GM12878 (cell line): ENCODE measurements around the gene CSMD2. TPM values are rescaled to one million over a fixed set of nuclear protein-coding genes. Genes with fewer than 3 reads are reported as not detected.

Source experiments
- ASH2L ChIP-seq: fragments of 300-600, 200-600 bp; sonication (generic); IDR thresholded peaks from 2 replicates; pipeline ENCODE4 v1.6.1; 2017; ENCODE audit warnings: low read depth, mild to moderate bottlenecking, borderline replicate concordance
- EP300 ChIP-seq, 2 experiments: fragments of 150-350 bp in 1 of 2; IDR thresholded peaks; 2 replicates each; pipeline ENCODE4 v1.6.1; 2011 to 2012; ENCODE audit warnings: low read depth in 2 of 2, low read length in 2 of 2, borderline replicate concordance in 1 of 2, improper control_type of control experiment in 1 of 2, inconsistent platforms in 1 of 2; ENCODE audit not compliant: control insufficient read depth in 1 of 2
- GABPA ChIP-seq: IDR thresholded peaks from 2 replicates; pipeline ENCODE4 v1.6.1; 2014; ENCODE audit warnings: antibody characterized with exemption, low read depth, mild to moderate bottlenecking, inconsistent platforms
- HDGF ChIP-seq: fragments of 450-650 bp; IDR thresholded peaks from 2 replicates; pipeline ENCODE4 v1.6.1; 2016; ENCODE audit warnings: antibody characterized with exemption
- IRF4 ChIP-seq: IDR thresholded peaks from 2 replicates; pipeline ENCODE4 v1.6.1; 2011; ENCODE audit warnings: low read depth, low read length
- MYC ChIP-seq: IDR thresholded peaks from 2 replicates; pipeline ENCODE4 v1.6.1; 2011; ENCODE audit warnings: mild to moderate bottlenecking, low read length, moderate library complexity, inconsistent platforms; ENCODE audit not compliant: insufficient read depth, insufficient replicate concordance, insufficient read length, severe bottlenecking
- NR2C1 ChIP-seq: fragments of 450-650 bp; IDR thresholded peaks from 2 replicates; pipeline ENCODE4 v1.6.1; 2017; ENCODE audit warnings: antibody characterized with exemption, mild to moderate bottlenecking, moderate library complexity
- RAD51 ChIP-seq: fragments of 450-650 bp; IDR thresholded peaks from 2 replicates; pipeline ENCODE4 v1.6.1; 2016; ENCODE audit warnings: moderate library complexity, mild to moderate bottlenecking, inconsistent platforms
- SPI1 ChIP-seq: IDR thresholded peaks from 2 replicates; pipeline ENCODE4 v1.6.1; 2011; ENCODE audit warnings: low read depth, mild to moderate bottlenecking, low read length, moderate library complexity, borderline replicate concordance; ENCODE audit not compliant: insufficient read depth
- ZNF622 ChIP-seq: fragments of 450-650 bp; IDR thresholded peaks from 2 replicates; pipeline ENCODE4 v1.6.1; 2017; ENCODE audit warnings: mild to moderate bottlenecking, inconsistent platforms
- ZNF687 ChIP-seq: fragments of 450-650 bp; IDR thresholded peaks from 2 replicates; pipeline ENCODE4 v1.6.1; 2017; ENCODE audit warnings: mild to moderate bottlenecking, moderate library complexity
- polyA plus RNA-seq, 11 experiments: library from polyadenylated mRNA; depleted of rRNA in 4 of 11; unstranded in 6 of 11; stranded (reverse) in 5 of 11; fragments of >200 nt; fragmentation: Nextera tagmentation in 4 of 11; fragmentation: Illumina TruSeq in 1 of 11; extraction: Ambion mirVana in 4 of 11; extraction: Trizol in 1 of 11; gene quantifications; 1 replicate in 1 of 11; 2 replicates in 10 of 11; pipeline versions ENCODE4 v1.2.1 to v1.2.3, GENCODE V29; 2011 to 2016; ENCODE audit warnings: inconsistent platforms in 2 of 11, missing spikeins in 2 of 11, low read depth in 1 of 11
- total RNA-seq, 4 experiments: library from RNA; depleted of rRNA in 3 of 4; stranded (reverse); fragments of >200 nt in 3 of 4; fragmentation: Illumina TruSeq in 1 of 4; extraction: Trizol in 1 of 4; gene quantifications; 2 replicates each; pipeline versions ENCODE4 v1.2.1 to v1.2.3, GENCODE V29; 2013 to 2021
- TF ChIP-seq, protein P1 (sequence below): fragments of 450-650 bp; formaldehyde crosslinking; IDR thresholded peaks from 2 replicates; pipeline ENCODE4 v1.4.0; 2020; ENCODE audit warnings: mild to moderate bottlenecking, moderate library complexity
- TF ChIP-seq, protein P2 (sequence below): IDR thresholded peaks from 2 replicates; pipeline ENCODE4 v1.6.1; 2012; ENCODE audit warnings: improper control_type of control experiment, low read depth, low read length; ENCODE audit not compliant: insufficient replicate concordance
- TF ChIP-seq, protein P3 (sequence below): IDR thresholded peaks from 2 replicates; pipeline ENCODE4 v1.6.1; 2011; ENCODE audit warnings: borderline replicate concordance, low read depth, mild to moderate bottlenecking, moderate library complexity, low read length; ENCODE audit not compliant: insufficient read depth, poor library complexity, severe bottlenecking

CSMD2 gene
- total and polyA plus RNA-seq, 10 of the 15 experiments (the other 5 are each of a cell fraction or from before 2014, with no cell fraction given) = under 0.01 TPM; not detected in 9

- TF ChIP-seq, protein P1, sequence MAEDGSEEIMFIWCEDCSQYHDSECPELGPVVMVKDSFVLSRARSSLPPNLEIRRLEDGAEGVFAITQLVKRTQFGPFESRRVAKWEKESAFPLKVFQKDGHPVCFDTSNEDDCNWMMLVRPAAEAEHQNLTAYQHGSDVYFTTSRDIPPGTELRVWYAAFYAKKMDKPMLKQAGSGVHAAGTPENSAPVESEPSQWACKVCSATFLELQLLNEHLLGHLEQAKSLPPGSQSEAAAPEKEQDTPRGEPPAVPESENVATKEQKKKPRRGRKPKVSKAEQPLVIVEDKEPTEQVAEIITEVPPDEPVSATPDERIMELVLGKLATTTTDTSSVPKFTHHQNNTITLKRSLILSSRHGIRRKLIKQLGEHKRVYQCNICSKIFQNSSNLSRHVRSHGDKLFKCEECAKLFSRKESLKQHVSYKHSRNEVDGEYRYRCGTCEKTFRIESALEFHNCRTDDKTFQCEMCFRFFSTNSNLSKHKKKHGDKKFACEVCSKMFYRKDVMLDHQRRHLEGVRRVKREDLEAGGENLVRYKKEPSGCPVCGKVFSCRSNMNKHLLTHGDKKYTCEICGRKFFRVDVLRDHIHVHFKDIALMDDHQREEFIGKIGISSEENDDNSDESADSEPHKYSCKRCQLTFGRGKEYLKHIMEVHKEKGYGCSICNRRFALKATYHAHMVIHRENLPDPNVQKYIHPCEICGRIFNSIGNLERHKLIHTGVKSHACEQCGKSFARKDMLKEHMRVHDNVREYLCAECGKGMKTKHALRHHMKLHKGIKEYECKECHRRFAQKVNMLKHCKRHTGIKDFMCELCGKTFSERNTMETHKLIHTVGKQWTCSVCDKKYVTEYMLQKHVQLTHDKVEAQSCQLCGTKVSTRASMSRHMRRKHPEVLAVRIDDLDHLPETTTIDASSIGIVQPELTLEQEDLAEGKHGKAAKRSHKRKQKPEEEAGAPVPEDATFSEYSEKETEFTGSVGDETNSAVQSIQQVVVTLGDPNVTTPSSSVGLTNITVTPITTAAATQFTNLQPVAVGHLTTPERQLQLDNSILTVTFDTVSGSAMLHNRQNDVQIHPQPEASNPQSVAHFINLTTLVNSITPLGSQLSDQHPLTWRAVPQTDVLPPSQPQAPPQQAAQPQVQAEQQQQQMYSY (CRISPR knock-in tag) = no peak
- TF ChIP-seq ZNF622 (no peak), IRF4 (no peak), GABPA (no peak), HDGF (no peak), RAD51 (no peak), NR2C1 (no peak), ASH2L (no peak), EP300 (IDR thresholded peaks at IDR 0.05; ENCODE audit: borderline replicate concordance in 1 of 2, control insufficient read depth in 1 of 2, low read depth in 2 of 2, low read length in 2 of 2) (no peak), ZNF687 (no peak), SPI1 (no peak), MYC (no peak)
- TF ChIP-seq, protein P2, sequence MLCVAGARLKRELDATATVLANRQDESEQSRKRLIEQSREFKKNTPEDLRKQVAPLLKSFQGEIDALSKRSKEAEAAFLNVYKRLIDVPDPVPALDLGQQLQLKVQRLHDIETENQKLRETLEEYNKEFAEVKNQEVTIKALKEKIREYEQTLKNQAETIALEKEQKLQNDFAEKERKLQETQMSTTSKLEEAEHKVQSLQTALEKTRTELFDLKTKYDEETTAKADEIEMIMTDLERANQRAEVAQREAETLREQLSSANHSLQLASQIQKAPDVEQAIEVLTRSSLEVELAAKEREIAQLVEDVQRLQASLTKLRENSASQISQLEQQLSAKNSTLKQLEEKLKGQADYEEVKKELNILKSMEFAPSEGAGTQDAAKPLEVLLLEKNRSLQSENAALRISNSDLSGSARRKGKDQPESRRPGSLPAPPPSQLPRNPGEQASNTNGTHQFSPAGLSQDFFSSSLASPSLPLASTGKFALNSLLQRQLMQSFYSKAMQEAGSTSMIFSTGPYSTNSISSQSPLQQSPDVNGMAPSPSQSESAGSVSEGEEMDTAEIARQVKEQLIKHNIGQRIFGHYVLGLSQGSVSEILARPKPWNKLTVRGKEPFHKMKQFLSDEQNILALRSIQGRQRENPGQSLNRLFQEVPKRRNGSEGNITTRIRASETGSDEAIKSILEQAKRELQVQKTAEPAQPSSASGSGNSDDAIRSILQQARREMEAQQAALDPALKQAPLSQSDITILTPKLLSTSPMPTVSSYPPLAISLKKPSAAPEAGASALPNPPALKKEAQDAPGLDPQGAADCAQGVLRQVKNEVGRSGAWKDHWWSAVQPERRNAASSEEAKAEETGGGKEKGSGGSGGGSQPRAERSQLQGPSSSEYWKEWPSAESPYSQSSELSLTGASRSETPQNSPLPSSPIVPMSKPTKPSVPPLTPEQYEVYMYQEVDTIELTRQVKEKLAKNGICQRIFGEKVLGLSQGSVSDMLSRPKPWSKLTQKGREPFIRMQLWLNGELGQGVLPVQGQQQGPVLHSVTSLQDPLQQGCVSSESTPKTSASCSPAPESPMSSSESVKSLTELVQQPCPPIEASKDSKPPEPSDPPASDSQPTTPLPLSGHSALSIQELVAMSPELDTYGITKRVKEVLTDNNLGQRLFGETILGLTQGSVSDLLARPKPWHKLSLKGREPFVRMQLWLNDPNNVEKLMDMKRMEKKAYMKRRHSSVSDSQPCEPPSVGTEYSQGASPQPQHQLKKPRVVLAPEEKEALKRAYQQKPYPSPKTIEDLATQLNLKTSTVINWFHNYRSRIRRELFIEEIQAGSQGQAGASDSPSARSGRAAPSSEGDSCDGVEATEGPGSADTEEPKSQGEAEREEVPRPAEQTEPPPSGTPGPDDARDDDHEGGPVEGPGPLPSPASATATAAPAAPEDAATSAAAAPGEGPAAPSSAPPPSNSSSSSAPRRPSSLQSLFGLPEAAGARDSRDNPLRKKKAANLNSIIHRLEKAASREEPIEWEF = no peak
- TF ChIP-seq, protein P3, sequence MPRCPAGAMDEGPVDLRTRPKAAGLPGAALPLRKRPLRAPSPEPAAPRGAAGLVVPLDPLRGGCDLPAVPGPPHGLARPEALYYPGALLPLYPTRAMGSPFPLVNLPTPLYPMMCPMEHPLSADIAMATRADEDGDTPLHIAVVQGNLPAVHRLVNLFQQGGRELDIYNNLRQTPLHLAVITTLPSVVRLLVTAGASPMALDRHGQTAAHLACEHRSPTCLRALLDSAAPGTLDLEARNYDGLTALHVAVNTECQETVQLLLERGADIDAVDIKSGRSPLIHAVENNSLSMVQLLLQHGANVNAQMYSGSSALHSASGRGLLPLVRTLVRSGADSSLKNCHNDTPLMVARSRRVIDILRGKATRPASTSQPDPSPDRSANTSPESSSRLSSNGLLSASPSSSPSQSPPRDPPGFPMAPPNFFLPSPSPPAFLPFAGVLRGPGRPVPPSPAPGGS = no peak
These were observed 479.8 kb downstream of the CSMD2 start (continued) for GRCh38 chr1:33685256-33685655.
